K562 (cell line): ENCODE data around the gene RYR3. TPM values are rescaled to one million over a fixed set of nuclear protein-coding genes. Genes with fewer than 3 reads are reported as not detected.

Source experiments
- ATAC-seq: fragments of 200-7000 bp; cut with Tn5 transposase; 3 replicates; pipeline ENCODE4 v1.9.1; 2020; ENCODE audit warnings: moderate library complexity
- BruUV-seq: library from RNA; stranded (reverse); fragments of 400-500 nt; replicated peaks from 2 replicates; lab custom pipeline; 2021; lab: Mats Ljungman, UMichigan
- CTCF ChIA-PET: fragments of 300-600 bp; formaldehyde crosslinking; extraction: SDS; loops from one replicate; lab custom pipeline; 2021; ENCODE audit warnings: low intra/inter-chr PET ratio; lab: Yijun Ruan, JAX
- POLR2A ChIA-PET: fragments of 300-600, 350-650 bp; sonication (Branson Sonifier 250); formaldehyde crosslinking; extraction: SDS; loops from one replicate; lab custom pipeline; 2021; ENCODE audit warnings: antibody characterized with exemption, inconsistent platforms; lab: Yijun Ruan, JAX
- DNase-seq, 4 experiments: peaks; one replicate each; pipeline versions ENCODE4 v3.0.0 to v3.0.0-alpha.2; 2011 to 2018; ENCODE audit warnings: low spot score in 3 of 4, mixed read lengths in 3 of 4; ENCODE audit errors: extremely low read depth in 1 of 4
- FAIRE-seq: peaks from 2 replicates; lab custom pipeline; 2011; peaks lifted over from hg19 to GRCh38; lab: Jason Lieb, UNC
- H2AFZ ChIP-seq: 2 replicates; pipeline ENCODE4 v1.6.0; 2011; ENCODE audit warnings: low read depth, low read length, control low read depth, inconsistent platforms
- H3K27ac ChIP-seq: fragments of 200-600 bp; 3 replicates; pipeline ENCODE4 v1.8.0; 2011; ENCODE audit warnings: low read depth, mild to moderate bottlenecking, control low read depth, inconsistent platforms, low read length, moderate library complexity, mixed read lengths; ENCODE audit errors: extremely low read depth
- H3K27me3 ChIP-seq, 2 experiments: fragments of 300-600 bp in 1 of 2; 2 replicates in 1 of 2; 3 replicates in 1 of 2; pipeline versions ENCODE4 v1.6.0 to v1.8.0; 2011; ENCODE audit warnings: inconsistent platforms in 2 of 2, low read length in 2 of 2, mild to moderate bottlenecking in 1 of 2, mixed read lengths in 1 of 2, moderate library complexity in 1 of 2; ENCODE audit not compliant: control insufficient read depth in 2 of 2, insufficient read depth in 2 of 2
- H3K36me3 ChIP-seq: fragments of 300-600 bp; 3 replicates; pipeline ENCODE4 v1.8.0; 2011; ENCODE audit warnings: mild to moderate bottlenecking, low read length, inconsistent platforms; ENCODE audit not compliant: control insufficient read depth, insufficient read depth
- H3K4me1 ChIP-seq, 2 experiments: fragments of 200-600 bp in 1 of 2; replicated peaks in 1 of 2; 2 replicates in 1 of 2; 3 replicates in 1 of 2; pipeline versions ENCODE4 v1.5.1 to v1.8.0; 2011; ENCODE audit warnings: inconsistent platforms in 2 of 2, low read length in 2 of 2, mild to moderate bottlenecking in 1 of 2, mixed read lengths in 1 of 2, moderate library complexity in 1 of 2; ENCODE audit not compliant: control insufficient read depth in 2 of 2, insufficient read depth in 2 of 2
- H3K4me2 ChIP-seq: 2 replicates; pipeline ENCODE4 v1.6.1; 2011; ENCODE audit warnings: low read length, control low read depth, inconsistent platforms, mixed read lengths; ENCODE audit not compliant: insufficient read depth
- H3K4me3 ChIP-seq: fragments of 200-600 bp; sonication (generic), shearing (Covaris generic); 2 replicates; pipeline ENCODE4 v1.5.1; 2016; ENCODE audit warnings: control low read depth, inconsistent platforms
- H3K79me2 ChIP-seq: fragments of 200-600 bp; 3 replicates; pipeline ENCODE4 v1.8.0; 2011; ENCODE audit warnings: low read length, inconsistent platforms; ENCODE audit not compliant: control insufficient read depth, insufficient read depth
- H3K9ac ChIP-seq, 2 experiments: 2 replicates each; pipeline versions ENCODE4 v1.6.0 to v1.6.1; 2011; ENCODE audit warnings: low read depth in 2 of 2, low read length in 2 of 2, control low read depth in 1 of 2, inconsistent platforms in 1 of 2, mild to moderate bottlenecking in 1 of 2, mixed read lengths in 1 of 2; ENCODE audit not compliant: insufficient read depth in 1 of 2
- H3K9me1 ChIP-seq: one replicate; pipeline ENCODE4 v1.6.0; 2011; ENCODE audit warnings: inconsistent platforms, mild to moderate bottlenecking, low read length, moderate library complexity; ENCODE audit not compliant: control insufficient read depth, insufficient read depth
- H3K9me3 ChIP-seq: replicated peaks from 2 replicates; pipeline ENCODE4 v1.5.1; 2011; ENCODE audit warnings: low read depth, low read length, inconsistent platforms; ENCODE audit not compliant: control insufficient read depth, insufficient read depth
- H4K20me1 ChIP-seq: replicated peaks from 2 replicates; pipeline ENCODE4 v1.6.1; 2011; ENCODE audit warnings: low read length, inconsistent platforms, mixed read lengths; ENCODE audit not compliant: control insufficient read depth, insufficient read depth
- CBFA2T2 ChIP-seq: fragments of 450-650 bp; conservative IDR thresholded peaks from 2 replicates; pipeline ENCODE4 v1.6.1; 2017; ENCODE audit warnings: mild to moderate bottlenecking
- CBFA2T3 ChIP-seq: fragments of 450-650 bp; IDR thresholded peaks from 2 replicates; pipeline ENCODE4 v1.6.1; 2017
- CHD2 ChIP-seq: IDR thresholded peaks from 2 replicates; pipeline ENCODE4 v1.6.1; 2011; ENCODE audit warnings: low read depth, low read length
- DDX20 ChIP-seq: fragments of 450-650 bp; IDR thresholded peaks from 2 replicates; pipeline ENCODE4 v1.6.1; 2016; ENCODE audit warnings: missing genetic modification characterization, low read depth, mild to moderate bottlenecking, missing compliant biosample characterization, moderate library complexity
- FOSL1 ChIP-seq: fragments of 200-800 bp; sonication (Bioruptor generic); conservative IDR thresholded peaks from 2 replicates; pipeline ENCODE4 v1.6.1; 2016; ENCODE audit warnings: missing genetic modification characterization, missing compliant biosample characterization
- FOXA3 ChIP-seq, 2 experiments: fragments of 450-650 bp in 1 of 2; sonication (generic) in 1 of 2; formaldehyde crosslinking; IDR thresholded peaks in 1 of 2; conservative IDR thresholded peaks in 1 of 2; 2 replicates each; pipeline versions ENCODE4 v1.4.0 to v1.8.0; 2020 to 2022; ENCODE audit warnings: mild to moderate bottlenecking in 2 of 2, missing genetic modification reagents in 1 of 2
- GATA2 ChIP-seq: sonication (generic); formaldehyde crosslinking; IDR thresholded peaks from 2 replicates; pipeline ENCODE4 v1.4.0; 2020; ENCODE audit warnings: mild to moderate bottlenecking, missing genetic modification reagents
- NCOR1 ChIP-seq: fragments of 450-650 bp; IDR thresholded peaks from 2 replicates; pipeline ENCODE4 v1.6.1; 2016; ENCODE audit warnings: mild to moderate bottlenecking, moderate library complexity
- SOX6 ChIP-seq: fragments of 450-650 bp; IDR thresholded peaks from 2 replicates; pipeline ENCODE4 v1.6.1; 2014; ENCODE audit warnings: mild to moderate bottlenecking
- TAL1 ChIP-seq: fragments of 450-650 bp; IDR thresholded peaks from 2 replicates; pipeline ENCODE4 v1.6.1; 2016; ENCODE audit warnings: mild to moderate bottlenecking
- TCF3 ChIP-seq: sonication (generic); formaldehyde crosslinking; IDR thresholded peaks from 2 replicates; pipeline ENCODE4 v1.4.0; 2020; ENCODE audit warnings: mild to moderate bottlenecking, missing genetic modification reagents
- ZNF133 ChIP-seq: fragments of 250-450 bp; sonication (Bioruptor Pico); IDR thresholded peaks from 2 replicates; pipeline ENCODE4 v1.4.0; 2020; ENCODE audit warnings: mild to moderate bottlenecking
- ZNF766 ChIP-seq: fragments of 200-800 bp; sonication (Bioruptor generic); conservative IDR thresholded peaks from 2 replicates; pipeline ENCODE4 v1.6.1; 2016; ENCODE audit warnings: missing genetic modification characterization, missing compliant biosample characterization
- WGBS: fragments of 100-300 bp; shearing (Covaris generic); methylation state at CpG from one replicate; pipeline ENCODE4 v1.1.6; 2016; ENCODE audit warnings: low coverage, mixed read lengths; ENCODE audit not compliant: insufficient coverage; ENCODE audit errors: missing lambda C conversion rate; 5-methylcytosine and 5-hydroxymethylcytosine counted together
- in situ Hi-C: fragments of 300-500 bp; cut with MboI; formaldehyde crosslinking; loops from 4 replicates; pipeline ENCODE4 v1.15.0; 2018; ENCODE audit warnings: inconsistent platforms, mixed read lengths
- intact Hi-C: fragments of 100-400 bp; cut with micrococcal nuclease; formaldehyde crosslinking; loops from 2 replicates; pipeline ENCODE4 v1.14.2; 2022
- polyA plus RNA-seq, 8 experiments: library from polyadenylated mRNA; depleted of rRNA in 4 of 8; stranded (reverse) in 5 of 8; unstranded in 3 of 8; fragments of >200 nt; fragmentation: Nextera tagmentation in 2 of 8; fragmentation: Illumina TruSeq in 1 of 8; extraction: Ambion mirVana in 2 of 8; extraction: Trizol in 1 of 8; gene quantifications; 2 replicates each; pipeline versions ENCODE4 v1.2.1 to v1.2.3, GENCODE V29; 2011 to 2014; ENCODE audit warnings: inconsistent platforms in 1 of 8, missing spikeins in 1 of 8
- total RNA-seq, 7 experiments: library from RNA; depleted of rRNA in 6 of 7; stranded (reverse); fragments of >200 nt in 6 of 7; fragmentation: Illumina TruSeq in 2 of 7; extraction: Trizol in 2 of 7; gene quantifications; 2 replicates each; pipeline versions ENCODE4 v1.2.1 to v1.2.3, GENCODE V29; 2011 to 2021; ENCODE audit warnings: low replicate concordance in 1 of 7

RYR3 gene
- total and polyA plus RNA-seq, 9 of the 15 experiments (the other 6 are each of a cell fraction or from before 2014, with no cell fraction given): 0.04 TPM; not detected in 8

DNA sequence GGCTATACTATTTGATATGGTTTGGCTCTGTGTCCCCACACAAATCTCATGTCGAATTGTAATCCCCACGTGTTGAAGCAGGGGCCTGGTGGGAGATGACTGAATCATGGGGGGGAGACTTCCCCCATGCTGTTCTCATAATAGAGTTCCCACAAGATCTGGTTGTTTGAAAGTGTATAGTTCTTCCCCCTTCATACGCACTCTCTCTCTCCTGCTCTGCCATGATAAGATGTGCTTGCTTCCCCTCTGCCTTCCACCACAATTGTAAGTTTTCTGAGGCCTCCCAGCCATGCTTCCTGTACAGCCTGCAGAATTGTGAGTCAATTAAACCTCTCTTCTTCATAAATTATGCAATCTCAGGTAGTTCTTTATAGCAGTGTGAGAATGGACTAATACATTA is 367.4 kb downstream of the RYR3 start:
- peaks cover 0 to 5% of the 10 kb centered on the region in 2 experiments; a peak in 1 of 5 replicates for H3K27me3 ChIP-seq
- intact Hi-C loops (no loop called here), in situ Hi-C loops (no loop called here)
- no peak for FAIRE-seq
- peak in 1 of 4 experiments; percentile 6 for DNase-seq
- H2AFZ ChIP-seq: no peak overlapping the region
- no peaks in the 10 kb centered on the region; the same call in 1 of the 2 replicates for H4K20me1 ChIP-seq
- H3K9me3 ChIP-seq: no peaks in the 10 kb centered on the region
- no peak overlapping the region; the same call in 1 of the 2 replicates for H3K4me2 ChIP-seq
- ChIA-PET CTCF (no interaction called here), POLR2A (no interaction called here)
- 0% methylated on average over 3 of the region's 3 CpGs for WGBS
- no peak overlapping the region for H3K4me3 ChIP-seq
- TF ChIP-seq ZNF766 (CRISPR knock-in tag) (peak; percentile 86), DDX20 (tag) (no peak)
- H3K79me2 ChIP-seq: no peaks in the 10 kb centered on the region
- no peaks in the 10 kb centered on the region for H3K36me3 ChIP-seq
- BruUV-seq: no TSS peak
- no peaks in the 10 kb centered on the region for H3K9me1 ChIP-seq
- no peak overlapping the region for H3K27ac ChIP-seq
- ATAC-seq: no peak
- no peak overlapping the region for H3K9ac ChIP-seq
- H3K4me1 ChIP-seq: peaks cover 0 to 3% of the 10 kb centered on the region in 2 experiments; a peak in 3 of 5 replicates

GRCh38 chr15:33678602-33679001 is 367.8 kb downstream of the RYR3 start:
- POLR2A ChIA-PET: no interaction called here
- Histone ChIP-seq H3K4me1 (peaks cover 0 to 3% of the 10 kb centered on the region in 2 experiments; a peak in 3 of 5 replicates), H3K4me2 (no peak overlapping the region; the same call in 1 of the 2 replicates), H2AFZ (no peak overlapping the region), H4K20me1 (no peaks in the 10 kb centered on the region; the same call in 1 of the 2 replicates), H3K27me3 (peaks cover 0 to 5% of the 10 kb centered on the region in 2 experiments; a peak in 1 of 5 replicates), H3K36me3 (no peaks in the 10 kb centered on the region), H3K9me3 (no peaks in the 10 kb centered on the region), H3K79me2 (no peaks in the 10 kb centered on the region), H3K9me1 (no peaks in the 10 kb centered on the region), H3K9ac (no peak overlapping the region), H3K27ac (no peak overlapping the region), H3K4me3 (no peak overlapping the region)
- TF ChIP-seq CHD2 (no peak), NCOR1 (peak; percentile 13; the same call in 1 of the 2 replicates), CBFA2T2 (peak; percentile 45; the same call in 1 of the 2 replicates), GATA2 (CRISPR knock-in tag) (no peak), TCF3 (peak; percentile 22; the same call in 1 of the 2 replicates), TAL1 (peak; percentile 53; the same call in 1 of the 2 replicates), CBFA2T3 (peak; percentile 68), SOX6 (peak; percentile 77), FOXA3 (CRISPR knock-in tag; conservative IDR thresholded peaks at IDR 0.05 in 1 of 2, IDR thresholded peaks at IDR 0.05 in 1 of 2) (0 out of 4 replicates have a peak, but pooled peaks of 1 of the 2 experiments have one; percentile 10), ZNF133 (no peak), FOSL1 (tag) (0 out of 2 replicates have a peak, but pooled peaks have one; percentile 8)
- DNase-seq (peak in 2 of 4 experiments; percentile 22 to 50), ATAC-seq (peak; percentile 39; the same call in 1 of the 3 replicates), FAIRE-seq (no peak)
- intact Hi-C loops (no loop called here), in situ Hi-C loops (no loop called here)
- CTCF ChIA-PET: no interaction called here
- no TSS peak for BruUV-seq
- WGBS: 2% methylated on average over 5 of the region's 5 CpGs
